Ramos (cell line): Measurements from ENCODE around the gene USP34.
"Not testable (repeated sequence)": the region's sequence is repeated elsewhere in the genome, so short reads cannot be mapped to it uniquely, and the experiment has no call there.

ENCODE experiments used
- in situ Hi-C: fragments of 300-500 bp; cut with MboI; formaldehyde crosslinking; loops from one replicate; pipeline ENCODE4 v1.14.3; 2022; ENCODE audit warnings: low sequenced_read_pairs; ENCODE audit not compliant: unreplicated experiment

Gene USP34

GRCh38 chr2:61470965-61471904 is at the start of gene USP34:
TSS of gene USP34 (minus strand) at chr2:61471087. CDS start at chr2:61470692, 395 bp downstream.
- in situ Hi-C loops, result no loop called here

- in situ Hi-C loops, result no loop called here
Measured at GRCh38 chr2:61520261-61520660, 49.4 kb upstream of the USP34 start.

GRCh38 chr2:61512768-61513398 is 42.0 kb upstream of the USP34 start:
- in situ Hi-C loops, result no loop called here

GRCh38 chr2:61510674-61511671 is 40.1 kb upstream of the USP34 start:
- in situ Hi-C loops, result no loop called here

GRCh38 chr2:61504949-61505348 is 34.1 kb upstream of the USP34 start:
- in situ Hi-C loops, result no loop called here

GRCh38 chr2:61499060-61499459 is 28.2 kb upstream of the USP34 start:
- in situ Hi-C loops, result no loop called here

- in situ Hi-C loops, result no loop called here
Measured at GRCh38 chr2:61493523-61493942, 22.6 kb upstream of the USP34 start.

GRCh38 chr2:61492476-61492875 is 21.6 kb upstream of the USP34 start:
- in situ Hi-C loops, result no loop called here

GRCh38 chr2:61485281-61485680 is 14.4 kb upstream of the USP34 start:
- in situ Hi-C loops, result no loop called here

- in situ Hi-C loops, result no loop called here
Measured at GRCh38 chr2:61478086-61478485, 7.2 kb upstream of the USP34 start.

- in situ Hi-C loops, result not testable (repeated sequence)
Measured at GRCh38 chr2:61476929-61477589, 6.2 kb upstream of the USP34 start.

- in situ Hi-C loops, result no loop called here
Measured at GRCh38 chr2:61471905-61472805, 1.3 kb upstream of the USP34 start.

GRCh38 chr2:61470122-61470951 is 550 bp downstream of the USP34 start:
- in situ Hi-C loops, result no loop called here

GRCh38 chr2:61469424-61470121 is 1.3 kb downstream of the USP34 start:
- in situ Hi-C loops, result loop anchor here (5.0 kb wide), 1 partner anchor 37 kb away; no protein-coding TSS in a partner anchor

- in situ Hi-C loops, result loop anchor here (5.0 kb wide), 1 partner anchor 36 kb away; no protein-coding TSS in a partner anchor
Measured at GRCh38 chr2:61468231-61468630, 2.7 kb downstream of the USP34 start.

- in situ Hi-C loops, result loop anchor here (5.0 kb wide), 1 partner anchor 33 kb away; no protein-coding TSS in a partner anchor
Measured at GRCh38 chr2:61465045-61465444, 5.8 kb downstream of the USP34 start.
